ENCODE results near the gene PCK1.

PCK1 gene

GRCh38 chr20:57559658-57560553, 1.0 kb upstream of the PCK1 start:
- DNase-seq (ENCODE audit: low read depth in 2 of 2), result no peak

- no peak for DNase-seq (ENCODE audit: low read depth in 2 of 2)
These were observed 708 bp downstream of the PCK1 start for GRCh38 chr20:57561356-57562279.

- no peak for DNase-seq (ENCODE audit: low read depth in 2 of 2)
These were observed 1.9 kb downstream of the PCK1 start for GRCh38 chr20:57562541-57563465.

- no peak for DNase-seq (ENCODE audit: low read depth in 2 of 2)
These were observed 2.6 kb downstream of the PCK1 start for GRCh38 chr20:57563522-57563921.

- DNase-seq (ENCODE audit: low read depth in 2 of 2), result no peak
These were observed 3.4 kb downstream of the PCK1 start for GRCh38 chr20:57564180-57564802.

GRCh38 chr20:57564951-57565642, 4.2 kb downstream of the PCK1 start:
- no peak for DNase-seq (ENCODE audit: low read depth in 2 of 2)

- no peak for DNase-seq (ENCODE audit: low read depth in 2 of 2)
These were observed 5.5 kb downstream of the PCK1 start for GRCh38 chr20:57566399-57566798.

GRCh38 chr20:57566803-57567459, 6.0 kb downstream of the PCK1 start:
- DNase-seq (ENCODE audit: low read depth in 2 of 2), result no peak

GRCh38 chr20:57567471-57568079, 6.7 kb downstream of the PCK1 start:
- DNase-seq (ENCODE audit: low read depth in 2 of 2), result no peak

- no peak for DNase-seq (ENCODE audit: low read depth in 2 of 2)
These were observed 7.4 kb downstream of the PCK1 start for GRCh38 chr20:57568088-57568896.

GRCh38 chr20:57568960-57569359, 8.1 kb downstream of the PCK1 start:
- no peak for DNase-seq (ENCODE audit: low read depth in 2 of 2)

GRCh38 chr20:57570145-57570850, 9.4 kb downstream of the PCK1 start:
- DNase-seq (ENCODE audit: low read depth in 2 of 2), result no peak

- DNase-seq (ENCODE audit: low read depth in 2 of 2), result no peak
These were observed 10.0 kb downstream of the PCK1 start for GRCh38 chr20:57570920-57571319.

GRCh38 chr20:57571782-57572416, 11.0 kb downstream of the PCK1 start:
- DNase-seq (ENCODE audit: low read depth in 2 of 2), result no peak

GRCh38 chr20:57573242-57573641, 12.3 kb downstream of the PCK1 start:
- no peak for DNase-seq (ENCODE audit: low read depth in 2 of 2)

GRCh38 chr20:57573894-57574293, 13.0 kb downstream of the PCK1 start:
- DNase-seq (ENCODE audit: low read depth in 2 of 2), result no peak

- DNase-seq (ENCODE audit: low read depth in 2 of 2), result no peak
These were observed 14.0 kb downstream of the PCK1 start for GRCh38 chr20:57574954-57575353.

All from fibroblast of skin of left biceps (primary cell).